Epidermal melanocyte (primary cell): Measurements from ENCODE around the gene PLEKHF1.
"Not testable (repeated sequence)": the region's sequence is repeated elsewhere in the genome, so short reads cannot be mapped to it uniquely, and the experiment has no call there.

Source experiments
- DNase-seq: peaks from one replicate; pipeline ENCODE4 v3.0.0; 2011; ENCODE audit warnings: low spot score; ENCODE audit not compliant: insufficient read length

PLEKHF1 gene

DNA sequence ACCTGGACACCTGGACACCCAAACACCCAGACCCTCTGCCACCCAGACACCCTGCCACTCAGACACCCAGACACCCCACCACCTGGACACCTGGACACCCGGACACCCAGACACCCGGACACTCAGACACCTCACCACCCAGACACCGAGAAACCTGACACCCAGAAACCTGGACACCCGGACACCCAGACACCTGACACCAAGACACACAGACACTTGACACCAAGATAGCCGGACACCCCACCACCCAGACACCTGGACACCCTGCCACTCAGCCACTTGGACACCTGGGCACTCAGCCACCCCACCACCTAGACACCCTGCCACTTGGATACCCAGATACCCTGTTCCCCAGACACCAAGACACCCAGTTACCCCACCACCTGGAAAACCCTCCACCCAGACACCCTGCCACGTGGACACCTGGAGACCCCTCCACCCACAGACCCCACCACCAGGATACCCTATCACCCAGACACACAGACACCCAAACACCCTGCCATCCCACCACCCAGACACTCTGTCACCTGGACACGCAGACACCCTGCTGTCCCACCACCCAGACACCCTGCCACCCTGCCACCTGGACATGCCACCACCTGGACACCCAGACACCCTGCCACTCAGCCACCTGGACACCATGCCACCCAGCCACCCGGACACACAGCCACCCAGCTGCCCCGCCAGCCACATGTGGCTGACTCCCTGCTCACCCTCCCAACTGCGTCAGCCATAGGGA lies 32.4 kb downstream of the PLEKHF1 start:
- DNase-seq, result no peak

DNA sequence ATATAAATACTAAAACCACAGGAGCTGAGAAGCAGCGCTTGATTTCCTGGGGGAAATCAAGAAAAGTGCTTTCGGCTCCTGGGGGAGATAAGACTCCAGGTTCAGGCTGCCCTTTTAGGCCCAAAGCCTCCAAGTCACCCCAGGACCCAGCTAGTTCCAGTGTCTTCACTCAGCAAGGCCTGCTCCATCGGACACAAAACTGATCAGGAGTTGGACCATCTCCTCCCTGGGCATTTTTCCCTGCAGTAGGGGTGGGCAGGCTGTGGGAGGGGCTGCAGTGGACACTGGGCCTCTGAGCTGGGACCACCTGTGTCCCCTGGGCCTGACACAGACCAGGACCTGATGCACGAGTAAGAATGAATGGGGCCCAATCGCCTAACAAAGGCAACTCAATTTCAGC lies 34.6 kb downstream of the PLEKHF1 start:
- DNase-seq, result no peak

DNA sequence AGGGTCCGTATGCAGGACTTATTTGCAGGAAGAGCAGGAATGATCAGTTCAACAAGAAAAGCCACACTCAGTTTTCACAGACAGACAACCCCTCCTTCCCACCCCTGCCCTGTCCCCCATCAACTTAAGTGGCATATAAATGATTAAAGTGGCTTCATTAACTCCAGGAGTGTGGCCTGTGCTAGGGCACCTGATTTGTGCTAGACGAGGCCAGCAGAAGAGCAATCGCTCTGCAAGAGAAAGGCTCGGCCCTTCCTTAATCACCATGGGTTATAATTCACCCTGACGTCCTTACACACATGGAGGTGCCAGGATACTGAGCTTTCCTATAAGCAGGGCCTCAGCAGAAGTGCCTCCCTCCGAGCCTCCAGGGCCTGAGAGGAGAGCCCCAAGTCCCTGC lies 35.2 kb downstream of the PLEKHF1 start:
- DNase-seq, result no peak

DNA sequence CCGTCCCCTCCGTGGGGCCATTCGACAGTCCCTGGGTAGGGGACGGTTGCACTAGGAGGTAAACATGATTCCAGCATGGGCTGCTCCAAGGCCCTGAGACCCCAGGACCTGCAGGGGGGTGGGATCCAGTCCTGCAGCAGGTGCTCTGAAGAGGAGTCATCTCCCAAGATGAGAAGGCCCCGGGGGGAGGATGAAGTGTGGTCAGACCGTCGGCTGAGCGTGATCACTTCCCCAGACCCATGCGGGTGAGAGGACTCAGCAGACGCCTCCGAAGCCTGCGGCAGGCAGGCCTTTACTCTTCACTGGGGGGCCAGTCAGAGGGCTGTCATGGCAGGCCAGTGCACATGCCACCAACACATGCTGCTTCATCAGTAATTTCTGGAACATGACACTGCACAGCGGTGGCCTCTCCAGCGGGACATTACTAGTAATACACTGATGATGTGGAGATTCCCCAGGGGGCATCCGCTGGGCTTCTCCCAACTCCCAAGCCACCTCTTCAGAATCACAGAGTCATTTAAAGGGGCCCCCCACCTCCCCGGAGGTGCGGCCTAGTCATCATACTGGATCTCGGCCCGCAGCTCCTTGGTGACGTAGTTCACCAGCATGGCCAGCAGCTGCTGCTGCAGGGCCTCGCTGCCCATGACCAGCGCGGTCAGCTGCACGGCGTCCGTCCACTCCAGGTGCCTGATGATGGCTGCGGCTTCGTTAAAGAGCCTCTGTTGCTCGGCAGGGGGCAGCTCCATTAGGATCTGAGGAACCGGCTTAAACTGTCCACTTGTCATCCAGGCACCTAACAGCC lies 37.1 kb downstream of the PLEKHF1 start:
- no peak for DNase-seq

DNA sequence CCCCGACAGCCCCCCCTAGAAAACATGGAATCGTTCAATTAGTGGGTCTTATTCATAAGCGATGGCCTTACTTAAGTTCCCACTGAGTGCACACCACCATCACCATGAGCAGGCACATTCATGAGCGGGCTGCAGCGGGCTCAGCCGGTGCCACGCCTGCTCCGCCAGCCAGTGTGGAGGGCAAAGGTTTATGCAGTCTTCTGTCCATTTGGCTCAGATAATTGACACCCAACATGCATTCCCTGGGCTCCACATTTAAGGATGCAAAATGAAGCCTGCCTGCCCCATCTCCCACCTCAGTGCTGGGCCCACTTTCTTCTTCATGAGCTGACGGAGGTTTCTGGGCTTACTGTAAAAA lies 37.7 kb downstream of the PLEKHF1 start:
- DNase-seq, result no peak

DNA sequence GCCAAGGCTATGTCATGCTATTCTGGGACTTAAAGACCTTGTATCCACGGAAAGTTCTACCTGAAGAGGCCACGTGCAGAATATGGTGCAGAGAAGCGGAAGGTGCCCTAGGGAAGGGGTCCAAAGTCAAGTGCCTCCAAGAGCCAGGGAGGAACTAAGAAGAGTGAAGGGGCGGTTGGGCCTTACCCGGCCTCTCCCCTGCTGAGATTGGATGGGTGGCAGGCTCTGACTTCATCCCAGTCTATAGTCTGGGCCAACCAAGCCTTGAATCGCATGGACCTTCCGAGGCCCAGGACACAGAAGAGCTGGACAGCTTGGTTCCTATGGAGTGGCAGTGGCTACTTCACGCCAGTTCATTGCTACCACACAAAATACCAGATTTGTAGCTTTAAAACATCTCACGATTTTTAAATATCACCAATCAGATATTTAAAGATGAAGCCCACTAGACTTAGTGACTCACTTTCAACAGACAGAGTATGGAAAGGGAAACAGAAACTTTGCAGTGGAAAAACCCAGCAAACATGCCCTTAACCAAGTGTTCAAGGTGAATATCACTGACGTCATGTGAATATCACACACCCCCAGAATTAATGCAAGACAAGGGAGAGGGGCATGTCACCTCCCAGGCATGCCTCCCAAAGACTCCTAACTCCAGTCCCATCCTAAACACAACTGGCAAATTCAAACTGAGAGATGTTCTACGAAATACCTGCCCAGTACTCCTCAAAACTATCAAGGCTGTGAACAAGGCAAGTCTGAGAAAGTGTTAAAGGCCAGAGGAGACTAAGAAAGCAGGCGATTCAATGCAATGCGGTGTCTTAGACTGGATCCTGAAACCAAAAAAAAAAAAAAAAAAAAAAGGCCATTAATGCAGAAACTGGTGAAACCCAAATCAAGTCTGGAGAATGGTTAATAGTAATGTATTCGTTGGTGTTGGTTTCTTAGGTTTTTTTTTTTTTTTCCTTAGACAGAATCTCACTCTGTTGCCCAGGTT lies 39.6 kb downstream of the PLEKHF1 start:
- no peak for DNase-seq

DNA sequence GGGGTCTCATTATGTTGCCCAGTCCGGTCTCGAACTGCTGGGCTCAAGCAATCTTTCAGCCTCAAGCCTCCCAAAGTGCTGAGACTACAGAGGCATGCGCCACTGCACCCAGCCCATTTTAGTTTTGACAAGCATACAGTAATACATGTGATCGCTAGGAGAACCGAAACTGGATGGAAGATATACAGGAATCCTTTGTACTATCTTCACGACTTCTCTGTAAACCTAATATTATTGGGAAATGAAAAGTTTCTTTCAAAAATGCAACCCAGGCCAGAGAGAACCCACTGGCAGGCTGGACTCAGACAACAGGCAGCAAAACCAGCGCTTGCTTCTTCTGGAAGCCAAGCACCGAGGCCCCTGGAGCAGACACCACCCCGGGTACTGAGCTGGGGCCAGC lies 40.4 kb downstream of the PLEKHF1 start:
- peak; percentile 84 for DNase-seq

DNA sequence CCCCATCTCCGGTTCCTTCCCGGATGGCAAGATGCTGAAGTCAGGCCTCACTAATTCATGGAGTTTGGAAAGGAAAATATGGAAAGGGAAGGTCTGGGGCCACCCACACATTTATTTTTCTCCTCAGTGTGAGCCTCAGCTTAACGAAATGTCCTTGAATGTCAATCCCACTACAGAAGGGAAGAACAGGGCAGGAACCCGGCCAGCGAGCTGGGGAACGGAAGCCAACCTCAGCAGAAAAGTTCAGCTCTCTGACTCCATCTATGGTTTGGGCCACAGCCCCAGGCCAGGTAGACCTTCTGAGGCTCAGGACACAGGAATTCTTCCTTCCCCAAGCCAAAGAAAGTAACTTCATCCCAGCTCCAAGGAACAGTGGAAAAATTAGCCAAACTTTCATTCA lies 41.4 kb downstream of the PLEKHF1 start:
- no peak for DNase-seq

DNA sequence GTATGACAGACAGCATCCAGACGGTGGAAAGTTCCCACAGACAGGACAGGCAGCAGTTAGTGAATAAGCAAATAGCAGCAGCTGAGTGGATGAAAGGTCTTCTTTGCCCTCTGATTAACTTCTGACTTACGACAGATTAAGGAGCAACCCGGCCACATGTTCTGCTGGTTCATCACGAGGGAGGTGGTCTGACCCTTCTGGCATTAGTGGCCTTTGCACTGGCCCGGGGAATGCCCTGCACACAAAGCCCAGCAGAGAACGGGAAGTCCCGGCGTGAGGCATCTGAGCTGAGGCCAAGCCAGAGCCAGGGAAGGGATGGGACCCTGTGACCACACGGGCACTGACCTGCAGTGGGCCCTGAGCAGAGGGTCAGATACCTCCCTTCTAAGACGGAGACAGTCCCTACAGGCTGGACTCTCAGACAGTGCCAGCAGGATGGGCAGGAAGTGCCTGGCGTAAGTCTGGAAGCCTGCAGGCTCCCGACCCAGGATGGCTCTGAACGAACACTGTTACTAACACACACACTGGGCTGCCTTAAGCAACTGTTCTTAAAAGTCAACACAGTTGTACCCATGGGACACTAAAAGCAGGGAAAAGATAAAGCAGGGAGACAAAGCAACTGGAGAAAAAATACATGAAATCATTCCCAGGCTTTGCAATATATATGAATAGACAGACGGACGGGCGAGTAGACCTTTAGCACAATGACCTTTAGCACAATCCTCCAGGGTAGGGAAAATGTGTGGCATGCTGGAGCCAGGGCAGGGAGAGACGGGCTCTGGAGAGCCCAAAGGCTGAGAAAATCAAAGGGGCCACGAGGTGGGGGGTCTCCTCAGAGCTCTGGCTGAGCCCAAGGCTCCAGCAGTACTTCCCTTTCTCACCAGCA lies 43.5 kb downstream of the PLEKHF1 start:
- DNase-seq, result no peak

DNA sequence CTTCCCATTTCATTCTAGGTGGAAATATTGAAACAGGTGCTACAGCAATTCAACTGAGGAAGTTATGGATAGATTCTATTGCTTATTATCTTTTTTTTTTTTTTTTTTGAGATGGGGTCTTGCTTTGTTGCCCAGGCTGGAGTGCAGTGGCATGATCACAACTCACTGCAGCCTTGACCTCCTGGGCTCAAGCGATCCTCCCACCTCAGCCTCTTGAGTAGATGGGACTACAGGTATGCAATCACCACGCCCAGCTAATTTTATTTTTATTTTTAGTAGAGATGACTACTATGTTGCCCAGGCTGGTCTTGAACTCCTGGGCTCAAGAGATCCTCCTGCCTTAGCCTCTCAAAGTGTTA lies 44.2 kb downstream of the PLEKHF1 start:
- not testable (repeated sequence) for DNase-seq

DNA sequence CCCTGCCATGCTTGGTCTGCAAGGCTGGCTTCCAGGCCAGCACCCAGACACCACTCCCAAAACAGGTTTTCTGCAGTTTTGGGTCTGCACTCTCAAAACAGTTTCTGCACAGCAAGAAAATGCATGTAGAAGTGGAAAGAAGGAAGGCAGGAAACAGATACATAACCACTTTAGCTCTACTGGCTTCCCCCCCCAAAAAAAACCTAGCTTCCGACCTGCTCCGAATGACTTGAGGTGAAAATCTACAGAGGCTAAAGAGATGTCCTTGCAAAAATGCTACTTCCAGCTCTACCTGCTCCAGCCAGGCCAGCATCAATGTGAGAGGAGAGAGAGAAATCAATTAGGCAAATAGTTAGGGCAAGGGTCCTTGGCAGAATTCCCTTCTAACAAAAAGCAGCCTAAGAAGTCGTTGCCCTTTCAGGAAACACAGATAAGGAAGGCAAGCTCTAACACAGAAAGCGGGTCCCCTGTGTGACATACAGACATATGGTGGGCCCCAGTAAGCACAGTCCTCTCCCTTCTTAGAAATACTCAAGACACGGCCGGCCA lies 46.4 kb downstream of the PLEKHF1 start:
- DNase-seq, result no peak

DNA sequence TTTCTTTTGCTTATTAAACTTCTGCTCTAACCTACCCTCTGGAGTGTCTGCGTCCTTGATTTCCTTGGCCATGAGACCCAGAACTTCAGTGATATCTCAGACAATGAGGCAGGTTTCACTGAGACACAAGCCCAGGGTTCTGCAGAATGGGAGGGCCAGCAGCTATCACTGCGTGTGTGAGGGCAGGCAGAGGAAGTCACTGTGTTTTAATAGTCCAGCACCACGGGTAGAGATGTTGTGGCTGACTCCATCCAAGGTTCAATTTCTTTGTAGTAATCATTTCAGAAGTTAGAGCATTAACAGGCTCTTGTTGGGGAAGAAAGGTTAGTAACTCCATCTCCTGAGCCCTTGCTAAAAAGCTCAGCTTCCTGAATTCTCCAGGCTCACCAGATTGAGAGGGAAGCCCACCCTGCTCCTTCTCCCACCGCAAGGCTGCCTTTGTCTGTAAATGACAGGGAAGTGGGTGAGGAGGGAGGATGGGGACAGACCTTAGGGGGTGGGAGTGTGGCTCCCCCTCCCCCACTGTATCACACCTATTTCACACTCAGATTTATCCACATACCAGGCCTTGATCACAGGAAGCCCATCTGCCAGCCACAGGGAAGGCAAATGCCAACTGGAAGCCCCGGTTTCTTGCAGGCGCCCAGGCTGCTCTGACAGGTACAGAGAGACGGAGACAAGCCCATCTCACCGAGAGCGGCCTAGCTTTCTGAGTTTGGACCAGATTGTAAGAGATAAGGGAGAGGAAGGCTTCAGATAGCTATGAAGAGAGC lies 47.7 kb downstream of the PLEKHF1 start:
- DNase-seq, result no peak

DNA sequence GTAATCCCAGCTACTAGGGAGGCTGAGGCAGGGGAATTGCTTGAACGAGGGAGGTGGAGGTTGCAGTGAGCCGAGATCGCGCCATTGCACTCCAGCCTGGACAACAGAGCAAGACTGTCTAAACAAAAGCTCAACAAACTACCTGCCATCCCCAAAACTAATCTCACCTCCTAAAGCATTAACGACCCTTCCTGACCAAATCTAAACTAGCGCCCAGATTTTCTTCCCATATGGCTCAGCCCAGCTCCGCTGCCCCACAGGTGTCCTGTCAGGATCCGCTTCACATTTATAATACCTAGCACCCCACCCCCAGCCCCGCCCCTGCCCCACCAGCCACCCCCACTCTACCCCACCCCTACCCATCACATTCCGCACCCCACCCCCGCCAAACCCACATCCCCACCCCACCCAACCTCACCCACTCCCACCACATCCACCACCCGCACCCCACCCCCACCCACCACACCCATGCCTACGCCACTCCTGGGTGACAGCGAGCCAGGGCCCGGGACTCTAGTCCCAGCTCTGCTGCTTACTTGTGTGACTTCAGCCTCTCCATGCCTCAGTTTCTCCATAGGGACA lies 49.2 kb downstream of the PLEKHF1 start:
- no peak for DNase-seq

DNA sequence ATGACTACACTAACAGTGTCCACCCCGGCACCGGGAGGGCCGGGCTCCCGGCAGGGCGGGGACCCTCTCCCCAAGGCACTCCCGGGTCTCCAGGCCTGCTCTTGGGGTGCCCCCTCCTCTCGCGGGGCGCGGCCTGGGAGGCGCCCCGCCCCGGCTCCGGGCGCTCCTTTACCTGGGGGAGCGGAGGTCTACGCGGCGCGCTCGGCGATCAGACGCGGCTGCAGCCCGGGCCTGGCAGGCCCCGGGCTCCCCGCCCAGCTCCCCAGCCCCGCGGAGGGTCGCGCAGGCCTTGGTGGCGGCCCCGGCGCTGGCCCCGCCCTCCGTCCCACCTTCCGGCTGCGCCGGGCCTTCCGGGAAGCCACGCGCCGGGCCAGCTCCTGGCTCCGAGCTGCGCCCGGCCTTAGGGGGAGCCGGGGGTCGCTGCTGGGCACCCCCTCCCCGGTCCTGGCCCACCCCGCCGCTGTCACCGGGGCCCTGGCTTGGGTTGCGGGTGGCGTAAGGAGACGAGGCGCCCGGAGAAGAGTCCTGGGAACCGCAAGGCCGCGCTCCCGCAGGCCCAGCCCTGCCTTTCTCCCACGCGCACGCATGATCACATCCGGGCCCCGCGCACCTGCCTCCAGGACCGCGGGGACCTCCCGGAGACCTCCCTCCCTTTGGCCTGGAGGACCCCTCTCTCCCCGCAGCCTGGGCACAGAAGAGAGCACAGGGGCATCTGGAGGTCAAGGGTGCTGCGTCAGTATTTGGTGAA lies 49.9 kb downstream of the PLEKHF1 start, which contains the start of gene C19orf12:
C19orf12 (minus strand) TSS at position 309 of the 748 bp plus-strand sequence. CDS start 6,848 bp downstream, outside the sequence.
- DNase-seq, result no peak

DNA sequence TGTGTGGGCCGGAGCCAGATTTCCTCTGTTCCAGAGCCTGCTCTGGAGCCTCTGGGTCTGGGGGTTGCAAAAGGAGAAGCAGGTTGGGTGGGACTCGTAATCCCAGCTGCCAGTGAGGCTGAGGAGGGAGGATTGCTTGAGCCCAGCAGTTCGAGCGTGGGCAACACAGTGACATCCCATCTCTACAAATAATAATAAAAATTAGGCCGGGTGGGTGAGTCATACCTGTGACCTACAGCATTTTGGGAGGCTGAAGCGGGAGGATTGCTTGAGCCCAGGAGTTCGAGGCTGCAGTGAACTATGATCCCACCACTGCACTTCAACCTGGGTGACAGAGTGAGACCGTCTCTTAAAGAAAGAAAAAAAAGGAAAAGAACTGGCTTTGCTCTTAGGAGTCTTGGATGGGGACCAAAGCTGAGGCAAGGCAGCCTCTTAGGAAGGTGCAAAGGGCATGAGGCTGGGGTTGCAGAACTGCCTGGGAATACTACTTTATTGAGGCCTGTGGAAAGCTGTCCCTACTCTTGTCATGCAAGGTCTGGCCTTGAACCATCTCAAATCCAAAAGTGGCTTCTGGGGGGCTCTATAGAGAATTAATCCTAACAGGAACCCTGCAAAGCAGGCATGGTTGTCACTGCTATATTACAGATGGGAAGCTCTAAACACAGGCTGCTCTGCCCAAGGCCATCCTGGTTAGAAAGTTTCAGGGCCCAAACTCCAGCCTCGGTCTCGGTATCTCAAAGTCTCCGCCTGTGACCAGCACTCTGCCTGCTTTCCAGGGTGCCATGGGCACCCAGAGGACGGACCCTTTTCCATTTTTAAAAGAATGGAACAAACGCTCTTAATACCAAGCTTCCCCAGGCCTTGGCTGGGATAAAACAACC lies 50.7 kb downstream of the PLEKHF1 start:
- DNase-seq, result no peak

DNA sequence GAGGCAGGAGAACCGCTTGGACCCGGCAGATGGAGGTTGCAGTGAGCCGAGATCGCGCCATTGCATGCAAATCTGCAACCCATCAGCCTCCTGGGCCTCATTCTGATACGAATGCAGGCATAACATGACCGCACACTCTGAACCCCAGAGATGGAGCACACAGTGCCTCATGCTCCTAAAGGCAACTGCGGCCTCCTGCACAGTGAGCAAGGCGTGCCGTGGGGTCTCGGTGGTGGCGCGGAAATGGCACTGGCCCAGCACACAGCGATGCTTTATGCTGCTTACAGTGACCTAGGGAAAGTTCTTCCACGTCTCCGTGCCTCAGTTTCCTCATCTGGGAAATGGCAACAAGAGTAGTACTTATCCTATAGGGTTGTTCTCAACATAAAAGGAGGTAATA lies 51.8 kb downstream of the PLEKHF1 start:
- DNase-seq, result no peak

DNA sequence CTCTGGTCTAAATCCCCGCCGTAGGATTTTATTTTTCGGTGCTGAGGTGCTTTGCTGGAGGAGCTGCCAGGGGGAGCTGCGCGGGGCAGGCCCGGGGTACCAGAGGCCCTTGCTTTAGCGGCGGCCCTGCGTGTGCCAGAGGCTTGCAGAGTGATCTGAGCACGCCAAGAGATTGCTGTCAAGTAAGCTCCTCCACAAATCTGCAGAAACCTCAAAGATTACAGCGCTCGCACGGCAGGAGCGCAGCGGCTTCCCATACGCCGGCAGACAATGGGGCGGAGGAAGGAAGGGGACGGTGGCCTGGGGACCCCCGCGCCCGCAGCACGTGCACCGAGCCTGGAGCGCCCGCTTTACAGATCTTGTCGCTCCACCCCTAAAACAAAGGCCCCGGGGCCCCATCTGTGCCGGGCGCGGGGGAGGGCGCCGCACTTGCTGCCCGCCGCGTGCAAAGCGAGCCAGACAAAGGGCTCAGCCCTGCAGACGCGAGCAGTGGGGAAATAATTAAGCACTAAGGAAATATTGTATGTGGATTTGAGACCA lies 58.9 kb downstream of the PLEKHF1 start:
- no peak for DNase-seq
